Right renal pelvis (tissue), 4 donors: ENCODE measurements around the gene FAM118B. TPM values are rescaled to one million over a fixed set of nuclear protein-coding genes. Genes with fewer than 3 reads are reported as not detected.

Experiments used
- DNase-seq, 4 donors: peaks; one replicate each; pipeline ENCODE4 v3.0.0-alpha.2; 2013; ENCODE audit warnings: low read depth in 4 of 4, low spot score in 3 of 4, missing footprints in 1 of 4
- polyA plus RNA-seq, 4 donors: library from polyadenylated mRNA; unstranded; fragments of 120-200 nt; gene quantifications; one replicate each; pipeline ENCODE4 v1.2.1, GENCODE V29; 2013; ENCODE audit not compliant: insufficient read length in 4 of 4

FAM118B gene
- 10 to 100 TPM; 27.3 to 32.9 (median 30.9) TPM for polyA plus RNA-seq

DNA sequence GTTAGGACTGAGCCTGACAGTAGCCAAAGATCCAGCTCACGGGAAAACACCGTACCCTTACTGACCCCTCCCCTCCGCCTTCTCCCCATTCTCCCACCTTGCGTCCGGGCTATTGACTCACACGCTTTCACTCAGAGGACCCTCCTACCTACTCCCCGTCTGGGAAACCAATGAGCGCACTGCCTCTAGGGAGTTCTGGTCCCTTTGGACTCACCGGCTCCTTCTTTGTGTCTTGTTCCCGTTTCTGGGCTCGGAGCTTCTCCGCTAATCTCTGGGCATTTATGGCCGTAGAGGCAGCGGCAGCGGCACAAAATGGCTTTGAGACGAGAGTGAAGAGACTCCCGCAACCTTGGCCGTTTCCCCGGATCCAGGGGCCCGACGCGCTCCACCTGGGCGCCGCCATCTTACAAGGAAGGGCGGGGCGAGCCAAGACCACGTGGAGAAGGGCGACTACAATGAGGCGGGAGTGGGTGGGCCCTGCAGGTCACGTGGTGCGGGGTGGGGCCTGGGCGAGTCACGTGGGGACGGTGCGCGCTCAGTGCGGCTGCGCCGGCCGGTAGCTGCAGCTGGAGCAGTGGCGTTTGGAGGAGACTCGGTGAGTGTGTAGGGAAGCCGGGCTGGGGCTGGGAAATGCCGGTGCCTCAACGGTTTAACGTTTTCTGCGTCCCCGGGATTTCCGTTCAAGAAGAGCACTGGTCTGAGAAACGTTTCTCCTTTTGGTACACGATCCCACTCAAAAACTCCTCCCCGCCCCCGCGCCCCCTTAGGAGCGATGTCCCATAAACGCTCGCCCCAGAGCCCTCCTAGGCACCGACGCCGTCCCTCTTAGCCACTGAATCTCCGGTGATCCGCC is at the start of gene FAM118B, which contains the start of gene RPUSD4:
Gene FAM118B, plus strand, starts transcription at position 547 of the 853 bp plus-strand sequence. CDS start 23,220 bp downstream, outside the sequence.
Gene RPUSD4, minus strand, starts transcription at position 415 of the 853 bp plus-strand sequence. Its CDS starts 12 bp downstream, at position 403.
- DNase-seq: peak; percentile 88 to 93 (median 92)

DNA sequence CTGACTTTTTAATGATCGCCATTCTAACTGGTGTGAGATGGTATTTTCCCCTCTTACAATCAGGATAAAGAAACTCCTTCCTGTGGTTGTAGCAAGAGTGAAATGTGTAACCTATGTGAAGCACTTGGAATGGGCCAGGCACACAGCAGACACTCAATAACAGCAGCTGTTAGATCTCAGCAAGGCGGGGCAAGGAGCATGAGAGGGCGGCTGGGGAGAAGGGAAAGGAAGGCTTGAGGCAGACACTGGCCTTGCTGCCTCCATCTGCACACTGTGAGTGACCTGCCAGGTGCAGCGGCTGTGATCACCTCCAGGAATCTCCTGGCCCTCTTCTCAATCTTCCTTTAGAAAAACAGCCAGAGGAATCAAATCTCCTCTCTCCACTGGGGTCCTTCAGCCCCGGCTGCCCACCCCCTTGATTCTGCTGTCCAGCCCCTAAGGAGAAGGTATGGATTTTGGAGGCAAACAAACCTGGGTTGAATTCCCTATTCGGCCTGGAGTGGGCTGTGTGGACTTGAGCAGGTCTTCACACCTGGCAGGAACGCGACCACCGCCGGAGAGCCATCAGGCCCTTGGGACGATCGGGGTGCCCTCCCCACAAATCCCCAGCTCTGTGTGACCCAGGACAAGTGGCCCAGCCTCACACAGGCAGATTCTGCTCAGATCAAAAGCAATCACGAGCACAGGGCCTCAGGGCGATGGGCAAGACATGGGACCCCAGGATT is 49.1 kb upstream of the FAM118B start:
- no peak for DNase-seq

DNA sequence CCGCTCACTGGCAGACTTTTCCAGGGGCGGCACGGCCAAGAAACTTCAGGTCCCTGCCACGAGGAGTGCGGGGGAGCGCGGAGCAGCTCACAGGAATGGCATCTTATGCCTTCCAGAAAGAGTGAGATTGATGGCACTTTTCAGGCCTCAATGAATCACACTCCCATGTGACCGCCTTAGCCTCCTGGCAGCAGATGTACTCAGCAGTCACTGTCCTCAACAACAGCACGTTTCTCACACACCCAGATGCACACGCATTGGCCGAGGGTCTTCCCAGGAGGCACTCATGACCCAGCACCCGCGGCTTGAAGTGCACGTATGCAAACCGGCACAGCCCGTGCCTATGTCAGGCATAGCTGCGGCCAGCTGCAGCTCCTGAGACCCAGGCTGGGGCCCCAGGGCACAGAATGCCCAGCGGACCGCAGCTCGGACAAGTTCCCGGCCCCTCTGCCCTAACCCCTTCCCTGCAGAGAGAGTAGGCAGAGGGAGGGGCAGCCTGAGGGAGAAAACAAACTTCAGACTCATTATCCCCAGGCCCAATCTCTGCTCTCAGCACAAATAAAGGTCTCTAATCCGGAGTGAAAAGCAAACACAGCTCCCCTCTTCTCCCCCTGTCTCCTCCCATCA is 48.4 kb upstream of the FAM118B start:
- peak in 2 of 4 donors; percentile 65 to 75 for DNase-seq

DNA sequence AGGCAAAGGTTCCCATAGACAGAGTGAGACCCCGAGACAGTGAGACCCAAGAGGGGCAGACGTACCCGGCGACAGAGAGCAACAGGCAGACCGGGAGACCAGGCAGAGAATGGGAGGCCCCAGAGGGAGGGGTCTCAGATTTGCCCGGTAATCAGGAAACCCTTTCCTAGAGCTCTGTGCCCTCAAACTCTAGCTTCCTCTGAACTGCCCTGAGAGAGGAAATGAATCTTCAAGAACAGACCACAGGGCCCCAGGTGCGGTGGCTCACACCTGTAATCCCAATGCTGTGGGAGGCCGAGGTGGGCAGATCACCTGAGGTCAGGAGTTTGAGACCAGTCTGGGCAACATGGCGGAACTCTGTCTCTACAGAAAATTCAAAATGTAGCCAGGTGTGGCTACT is 47.8 kb upstream of the FAM118B start:
- no peak for DNase-seq

DNA sequence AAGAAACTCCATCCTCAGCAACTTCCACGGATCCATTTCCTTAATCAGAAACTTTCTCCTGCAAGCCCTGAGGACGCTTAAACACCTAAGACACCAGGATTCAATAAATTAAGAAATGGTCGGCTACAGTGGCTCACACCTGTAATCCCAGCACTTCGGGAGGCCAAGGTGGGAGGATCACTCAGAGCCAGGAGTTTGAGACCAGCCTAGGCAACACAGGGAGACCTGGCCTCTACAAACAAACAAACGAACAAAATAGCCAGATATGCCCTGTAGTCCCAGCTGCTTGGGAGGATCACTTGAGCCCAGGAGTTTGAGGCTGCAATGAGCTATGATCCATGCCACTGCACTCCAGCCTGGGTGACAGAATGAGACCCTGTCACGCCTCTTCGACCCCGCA is 46.8 kb upstream of the FAM118B start:
- no peak for DNase-seq

DNA sequence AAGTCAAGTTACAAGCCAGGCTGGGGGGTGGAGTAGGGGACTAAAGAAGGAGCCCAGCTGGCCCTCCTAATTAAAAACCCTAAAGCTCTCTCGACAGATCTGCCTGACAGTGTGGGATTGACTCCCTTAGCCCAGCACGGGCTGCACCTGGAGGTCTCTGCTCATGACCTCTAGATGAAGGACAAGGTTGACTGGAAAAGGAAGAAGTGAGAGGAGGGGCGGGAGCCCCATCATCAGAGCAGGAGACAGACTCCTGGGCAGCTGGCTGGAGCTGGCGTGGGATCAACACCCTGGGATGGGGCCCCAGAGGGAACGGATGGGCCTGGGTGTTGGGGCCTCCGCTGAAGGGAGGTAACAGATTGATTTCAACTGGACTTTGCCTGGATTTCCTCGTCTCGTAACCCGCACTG is 46.3 kb upstream of the FAM118B start:
- DNase-seq: no peak

DNA sequence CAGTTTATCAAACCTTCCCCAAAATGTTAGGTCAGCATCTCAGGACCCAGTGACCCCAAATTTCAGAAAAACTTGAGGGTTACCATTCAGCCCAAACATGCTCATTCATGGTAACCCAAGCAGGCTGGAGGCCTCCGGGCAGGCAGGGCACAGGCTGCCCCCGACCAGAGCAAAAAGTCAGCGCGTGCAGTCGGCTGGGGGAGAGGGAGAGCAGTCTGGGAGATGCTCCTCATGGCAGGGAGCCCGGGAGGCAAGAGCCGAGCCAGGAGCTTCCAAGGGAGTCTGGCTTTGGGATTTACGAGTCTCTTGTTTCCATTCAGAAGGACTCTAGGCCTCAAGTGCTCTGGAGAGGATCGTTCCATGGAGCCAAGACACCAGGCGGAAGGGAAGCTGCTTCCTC is 45.8 kb upstream of the FAM118B start:
- DNase-seq: no peak

DNA sequence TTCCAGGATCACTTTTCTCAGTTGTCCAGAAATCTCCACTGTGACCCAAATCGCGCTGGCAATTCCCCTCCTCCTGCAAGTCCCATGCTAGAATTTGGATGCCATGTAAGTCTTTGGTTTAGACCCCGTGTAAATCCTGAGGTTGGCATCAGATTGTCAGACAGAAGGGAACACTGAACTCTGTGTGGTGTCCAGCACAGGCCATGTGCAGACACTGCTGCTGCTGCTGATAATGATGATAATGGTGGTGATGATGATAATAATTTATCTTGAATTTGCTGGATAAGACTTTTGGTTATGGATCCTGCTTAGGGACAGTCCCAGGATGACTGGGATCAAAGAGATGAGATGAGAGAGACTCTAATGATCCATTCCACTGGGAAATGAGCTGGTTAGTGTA is 45.2 kb upstream of the FAM118B start:
- no peak for DNase-seq

DNA sequence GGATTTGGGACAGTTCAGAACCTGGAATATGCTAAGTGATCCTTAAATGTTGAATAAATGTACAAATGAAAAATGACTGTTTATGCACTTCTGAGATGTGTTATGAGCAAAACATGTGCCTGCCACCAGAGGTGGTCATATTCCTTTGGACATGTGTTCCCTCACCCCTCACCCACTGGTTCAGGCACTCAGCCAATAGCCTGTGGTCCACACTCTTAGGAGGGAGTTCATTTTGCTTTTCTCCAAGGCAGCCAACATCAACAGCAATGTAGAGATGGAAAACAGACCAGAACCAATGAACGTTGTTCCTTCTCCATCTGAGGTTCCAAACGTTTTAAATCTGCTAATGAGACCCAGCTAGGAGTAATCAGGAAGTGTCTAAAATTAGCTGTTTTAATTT is 44.1 kb upstream of the FAM118B start:
- no peak for DNase-seq

DNA sequence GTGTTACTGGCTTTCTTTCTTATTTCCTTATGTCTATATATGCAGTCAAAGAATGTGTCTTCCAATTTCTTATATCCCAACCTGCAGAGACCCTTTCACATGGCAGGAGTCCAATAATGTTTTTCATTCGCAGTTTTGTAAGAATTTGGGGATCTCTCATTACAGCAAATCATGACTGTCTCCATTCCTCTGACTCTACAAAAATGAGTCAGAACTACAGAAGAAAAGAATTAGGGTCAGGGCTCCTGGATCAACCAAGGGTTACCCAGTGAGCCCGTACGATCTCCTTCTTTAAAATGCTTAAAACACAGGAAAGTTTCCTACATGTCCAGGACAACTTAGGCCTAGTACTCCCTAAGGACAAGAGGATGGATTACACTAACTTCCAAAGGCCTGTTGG is 42.3 kb upstream of the FAM118B start:
- no peak for DNase-seq

DNA sequence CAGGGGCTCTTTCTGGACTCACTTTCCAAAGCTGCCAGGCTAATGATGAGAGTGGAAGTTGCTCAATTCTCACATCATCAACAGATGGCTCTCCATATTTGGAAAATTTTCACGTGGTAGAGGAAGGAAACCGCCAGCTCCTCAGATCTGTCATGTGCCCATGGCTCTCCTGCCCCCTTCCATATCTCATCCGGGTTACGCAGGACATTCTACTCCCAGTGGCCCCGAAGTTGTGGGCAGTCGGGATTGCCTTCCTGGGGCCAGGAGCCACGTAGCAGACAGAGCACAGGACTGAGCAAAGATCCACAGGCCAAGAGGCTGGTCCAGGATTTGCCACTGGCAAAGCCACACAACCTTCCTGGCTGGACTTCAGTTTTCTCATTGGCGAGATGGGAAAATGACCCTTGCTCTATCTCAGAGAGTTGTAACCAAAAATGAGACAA is 39.0 kb upstream of the FAM118B start:
- DNase-seq: no peak

DNA sequence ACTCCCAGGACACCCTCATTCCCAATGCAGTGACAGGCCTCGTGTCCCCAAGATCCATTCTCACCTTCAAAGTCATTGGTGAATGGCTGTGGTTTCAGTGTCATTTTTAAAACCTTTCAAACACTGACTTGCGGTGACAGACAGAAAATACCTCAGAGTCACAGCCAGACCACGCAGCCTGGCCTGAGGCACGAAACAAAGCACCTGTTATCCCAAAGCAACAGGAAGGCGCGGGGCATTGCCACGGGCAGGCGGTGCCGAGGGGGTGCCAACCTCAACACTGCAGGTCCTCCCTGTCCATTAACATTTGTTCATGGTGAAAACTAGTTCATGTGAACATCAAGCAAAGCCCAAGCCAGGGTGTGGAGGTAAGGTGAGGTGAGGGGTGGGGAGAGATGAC is 38.3 kb upstream of the FAM118B start:
- no peak for DNase-seq

DNA sequence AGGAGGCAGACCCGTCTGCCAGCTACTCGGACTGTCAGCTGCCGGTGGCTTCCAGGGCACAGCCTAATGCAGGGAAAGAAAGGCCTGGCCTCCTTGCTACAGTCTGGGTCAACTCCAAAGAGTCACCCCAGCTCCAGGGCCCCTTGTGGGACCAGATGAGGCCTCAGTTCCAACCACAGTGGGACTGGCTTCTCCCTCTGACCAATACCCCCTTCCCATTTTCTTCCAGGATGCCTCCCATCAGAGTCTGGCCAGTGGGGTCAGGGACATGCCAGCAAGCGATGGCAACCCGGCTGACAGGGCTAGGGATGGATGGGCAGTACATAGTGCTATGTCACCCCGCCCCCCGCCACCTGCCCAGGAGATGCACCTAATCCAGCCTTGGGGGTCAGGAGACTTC is 36.8 kb upstream of the FAM118B start:
- no peak for DNase-seq

DNA sequence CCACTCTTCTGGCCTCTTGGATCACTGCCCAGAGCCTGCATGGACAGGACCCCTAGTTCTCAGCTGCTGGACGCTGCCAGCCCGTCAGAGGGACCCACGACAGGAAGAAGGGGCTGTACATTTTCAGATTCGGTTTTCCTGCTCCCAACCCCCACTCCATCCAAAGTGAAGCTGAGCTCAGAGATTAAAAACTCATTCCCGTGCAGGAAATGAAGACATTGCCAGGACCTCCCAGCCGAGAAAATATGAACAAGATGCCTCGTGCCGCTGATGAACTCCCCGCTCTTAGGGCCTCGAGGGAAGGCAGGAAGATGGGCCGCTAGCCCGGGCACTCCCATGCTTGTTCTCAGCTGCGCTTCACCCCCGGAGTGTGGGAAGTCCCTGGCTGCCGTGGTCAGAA is 36.2 kb upstream of the FAM118B start:
- DNase-seq: no peak

DNA sequence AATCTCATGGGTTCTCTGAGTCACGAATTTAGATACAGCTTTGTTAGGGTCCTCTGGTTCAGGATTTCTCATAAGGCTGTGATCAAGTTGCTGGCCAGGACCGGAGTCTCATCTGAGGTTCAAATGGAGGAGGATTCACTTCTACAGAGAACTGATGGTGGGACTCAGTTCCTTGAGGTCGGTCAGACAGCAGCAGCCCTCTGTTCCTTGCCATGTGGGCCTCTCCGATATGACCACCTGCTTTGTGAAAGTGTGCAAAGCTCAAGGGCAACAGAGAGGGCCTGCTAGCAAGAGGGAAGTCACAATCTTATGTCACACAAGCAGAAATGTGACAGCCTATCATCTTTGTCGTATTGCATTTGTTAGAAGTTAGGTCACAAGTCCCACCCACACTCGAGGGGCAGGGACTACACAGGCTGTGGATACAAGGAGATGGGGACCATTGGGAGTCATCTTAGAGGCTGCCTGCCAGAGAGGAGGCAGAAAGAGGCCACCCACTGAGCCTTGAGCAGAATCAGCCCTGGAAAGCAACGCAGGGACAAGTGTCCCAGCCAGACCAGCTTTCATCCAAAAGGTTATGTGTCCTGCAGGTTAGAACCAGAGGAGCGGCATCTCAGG is 34.6 kb upstream of the FAM118B start:
- DNase-seq: no peak

DNA sequence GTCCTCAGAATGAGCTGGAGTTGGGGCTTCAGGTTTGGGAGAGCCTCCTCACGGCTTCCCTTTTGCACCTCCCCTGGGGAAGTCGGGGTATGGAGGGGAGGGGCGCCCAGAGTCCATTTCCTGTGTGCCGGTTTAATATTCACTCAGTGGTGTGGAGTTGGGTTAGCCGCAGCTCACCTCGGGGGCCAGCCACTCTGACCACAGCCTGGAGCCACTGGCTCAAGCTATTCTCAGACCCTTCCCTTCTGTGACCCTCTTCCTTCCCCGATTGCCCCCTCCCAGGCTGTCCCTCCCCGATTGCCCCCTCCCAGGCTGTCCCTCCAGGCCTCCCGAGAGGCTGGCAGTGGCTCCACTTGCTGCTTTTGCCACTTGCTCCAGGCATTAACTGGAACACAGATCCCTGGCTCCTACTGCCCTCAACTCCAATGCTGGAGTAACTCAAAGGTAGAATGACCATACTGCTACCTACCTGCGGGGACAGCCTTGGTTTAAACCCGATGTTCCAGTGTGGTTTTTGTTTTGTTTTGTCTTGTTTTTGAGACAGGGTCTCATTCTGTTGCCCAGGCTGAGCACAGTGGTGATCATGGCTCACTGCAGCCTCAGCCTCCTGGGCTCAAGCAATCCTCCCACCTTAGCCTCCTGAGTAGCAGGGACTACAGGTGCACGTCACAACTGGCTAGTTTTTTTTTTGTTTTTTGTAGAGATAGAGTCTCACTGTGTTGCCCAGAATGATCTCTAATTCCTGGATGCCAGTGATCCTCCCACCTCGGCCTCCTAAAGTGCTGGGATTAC is 29.4 kb upstream of the FAM118B start:
- no peak for DNase-seq

DNA sequence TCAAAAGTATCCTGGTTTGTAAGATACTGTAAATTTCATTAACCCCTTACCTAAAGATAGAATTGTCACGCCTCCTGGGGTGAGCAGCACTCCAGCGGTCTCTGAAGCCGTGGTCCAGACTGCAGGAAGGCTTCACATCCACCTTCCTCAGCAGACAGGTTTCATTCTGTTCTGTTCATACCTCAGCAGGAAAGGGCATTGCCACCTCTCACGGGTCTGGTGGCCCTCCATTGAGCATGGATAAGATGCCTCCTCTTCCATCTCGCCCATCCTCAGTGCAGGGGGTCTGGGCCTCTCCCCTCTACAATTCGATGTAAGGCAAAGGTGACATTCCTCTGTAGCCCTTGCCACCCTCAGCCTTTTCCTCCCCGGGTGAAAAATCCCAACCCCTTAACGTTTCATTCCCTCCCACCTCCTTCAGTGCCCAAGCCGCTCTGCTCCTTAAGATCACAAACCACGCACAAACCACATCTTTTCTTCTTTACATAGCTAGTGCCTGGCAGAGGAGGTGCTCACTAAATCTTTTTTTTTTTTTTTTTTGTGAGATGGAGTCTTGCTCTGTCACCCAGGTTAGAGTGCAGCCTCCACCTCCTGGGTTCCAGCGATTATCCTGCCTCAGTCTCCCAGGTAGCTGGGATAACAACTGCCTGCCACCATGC is 28.7 kb upstream of the FAM118B start:
- DNase-seq: no peak

DNA sequence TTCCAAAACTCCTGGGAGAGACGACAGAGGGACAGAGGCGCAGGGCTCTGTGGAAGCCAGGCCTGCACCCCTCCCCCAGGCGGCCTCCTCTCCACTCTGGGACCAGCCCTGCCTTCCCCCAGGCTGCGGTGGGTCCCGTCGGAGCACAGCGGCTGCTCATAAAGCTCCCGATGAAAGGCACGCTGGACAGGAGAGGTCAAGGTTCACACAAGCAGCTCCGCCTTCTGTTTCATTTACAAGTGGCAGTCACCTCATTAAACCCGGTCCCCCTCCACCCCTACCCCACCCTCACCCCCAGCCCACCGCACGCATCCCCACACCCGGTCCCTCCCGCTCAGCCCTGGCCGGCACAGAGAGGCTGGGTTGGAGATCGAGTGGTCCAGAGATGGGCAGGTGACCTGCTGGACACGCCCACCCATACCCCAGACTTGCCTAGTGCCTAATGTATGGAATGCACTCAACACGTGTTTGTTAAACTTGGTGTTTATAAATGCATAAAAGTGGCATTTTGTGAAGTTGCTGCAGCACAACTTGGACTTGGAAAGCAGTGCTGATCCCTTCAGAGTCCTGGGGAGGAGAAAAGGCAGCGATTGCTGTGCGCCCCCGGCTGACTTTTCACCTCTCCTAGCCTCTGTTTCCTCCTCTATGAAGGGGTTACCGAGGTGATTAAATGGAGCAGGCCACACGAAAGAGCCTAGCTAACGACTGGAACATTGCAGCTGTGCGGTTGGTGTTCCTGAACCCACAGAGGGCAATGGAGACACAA is 26.1 kb upstream of the FAM118B start:
- no peak for DNase-seq
